SK-N-MC (cell line): Measurements from ENCODE around the gene PDXK.

ENCODE experiments used
- EZH2 ChIP-seq: fragments of 200-600 bp; sonication (generic); IDR thresholded peaks from one replicate; pipeline ENCODE4 v1.6.1; 2017; ENCODE audit warnings: antibody characterized with exemption
- POLR2AphosphoS5 ChIP-seq: IDR thresholded peaks from 2 replicates; pipeline ENCODE4 v1.6.1; 2012; ENCODE audit warnings: mild to moderate bottlenecking, low read depth, low read length, borderline replicate concordance

DNA sequence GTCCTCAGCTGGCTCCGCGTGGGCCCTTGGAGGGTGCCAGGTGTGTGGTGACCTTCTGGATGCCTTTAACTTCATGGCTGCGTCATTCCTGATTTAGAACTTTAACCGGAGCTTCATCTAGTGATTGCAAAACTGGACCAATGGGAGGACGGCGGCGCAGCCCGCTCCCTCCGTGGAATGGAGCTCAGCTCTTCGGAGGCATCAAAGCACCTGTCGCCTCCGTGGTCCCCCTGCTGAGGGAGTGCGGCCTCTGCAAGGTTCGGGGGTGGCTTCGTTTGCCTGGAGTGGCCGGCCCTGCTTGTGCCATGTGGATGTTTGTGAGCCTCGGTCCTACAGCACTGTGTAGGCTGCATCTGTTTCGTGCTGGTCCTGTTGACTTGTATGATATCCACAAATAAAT is 43.0 kb downstream of the PDXK start:
- TF ChIP-seq EZH2 (no peak), POLR2AphosphoS5 (no peak)
